Colonic mucosa (tissue), 4 donors: ENCODE results near the gene EDA. TPM values are rescaled to one million over a fixed set of nuclear protein-coding genes. Genes with fewer than 3 reads are reported as not detected.
"Not testable (repeated sequence)": the region's sequence is repeated elsewhere in the genome, so short reads cannot be mapped to it uniquely, and the experiment has no call there.

Experiments used
- DNase-seq: peaks from one replicate; pipeline ENCODE4 v3.0.0-alpha.2; 2020
- H3K27ac ChIP-seq: fragments of 200-600 bp; one replicate; pipeline ENCODE4 v1.8.0; 2021
- H3K27me3 ChIP-seq: fragments of 200-600 bp; one replicate; pipeline ENCODE4 v1.8.0; 2021
- H3K36me3 ChIP-seq: fragments of 200-600 bp; one replicate; pipeline ENCODE4 v1.8.0; 2021
- H3K4me1 ChIP-seq: fragments of 200-600 bp; one replicate; pipeline ENCODE4 v1.8.0; 2021; ENCODE audit warnings: mild to moderate bottlenecking
- H3K4me3 ChIP-seq: fragments of 200-600 bp; one replicate; pipeline ENCODE4 v1.8.0; 2021
- H3K9ac ChIP-seq, 2 donors: one replicate each; pipeline ENCODE4 v1.7.0; 2013; ENCODE audit warnings: control low read depth in 2 of 2, low read depth in 2 of 2, low read length in 2 of 2
- H3K9me3 ChIP-seq: fragments of 200-600 bp; one replicate; pipeline ENCODE4 v1.8.0; 2021
- CTCF ChIP-seq: fragments of 200-600 bp; IDR thresholded peaks from one replicate; pipeline ENCODE4 v1.8.0; 2022; ENCODE audit warnings: antibody characterized with exemption, mild to moderate bottlenecking
- intact Hi-C: fragments of 100-400 bp; cut with DNase I; formaldehyde crosslinking; loops from one replicate; pipeline ENCODE4 v1.14.1; 2022
- total RNA-seq, 2 donors: library from RNA; stranded (reverse); fragmentation: NEBNext Ultra II Directional in 1 of 2; extraction: Animal tissue kit (Norgen Biotek cat#: 25700) in 1 of 2; gene quantifications; one replicate each; pipeline ENCODE4 v1.2.1, GENCODE V29; 2021
- donor health status: healthy.
- donor health status: DM: no; HTN: no; CAD: no.
- donor health status: DM: no; HTN: no; CAD: no.

The EDA gene
- total RNA-seq, 2 donors from 2014 or later: 1.6 to 1.9 TPM

GRCh38 chrX:69991685-69992084 lies 375.8 kb downstream of the EDA start:
- Histone ChIP-seq H3K4me3 (no peak overlapping the region), H3K27me3 (no peaks in the 10 kb centered on the region), H3K9me3 (no peaks in the 10 kb centered on the region), H3K9ac (no peak overlapping the region), H3K27ac (no peak overlapping the region), H3K36me3 (no peaks in the 10 kb centered on the region), H3K4me1 (no peaks in the 10 kb centered on the region)
- intact Hi-C loops: no loop called here
- DNase-seq: no peak
- TF ChIP-seq CTCF: no peak

- Histone ChIP-seq H3K27me3 (no peaks in the 10 kb centered on the region), H3K4me3 (no peak overlapping the region), H3K9ac (no peak overlapping the region), H3K9me3 (no peaks in the 10 kb centered on the region), H3K36me3 (no peaks in the 10 kb centered on the region), H3K27ac (no peak overlapping the region), H3K4me1 (no peaks in the 10 kb centered on the region)
- DNase-seq: no peak
- intact Hi-C loops: no loop called here
- TF ChIP-seq CTCF: no peak
These were observed 377.6 kb downstream of the EDA start for GRCh38 chrX:69993494-69993893.

- Histone ChIP-seq H3K4me3 (no peak overlapping the region), H3K9ac (no peak overlapping the region), H3K9me3 (no peaks in the 10 kb centered on the region), H3K27me3 (no peaks in the 10 kb centered on the region), H3K4me1 (no peaks in the 10 kb centered on the region), H3K27ac (no peak overlapping the region), H3K36me3 (no peaks in the 10 kb centered on the region)
- no peak for DNase-seq
- TF ChIP-seq CTCF: no peak
- intact Hi-C loops: no loop called here
These were observed 379.6 kb downstream of the EDA start for GRCh38 chrX:69995362-69996112.

- intact Hi-C loops: no loop called here
- Histone ChIP-seq H3K4me3 (no peak overlapping the region), H3K4me1 (no peaks in the 10 kb centered on the region), H3K27me3 (no peaks in the 10 kb centered on the region), H3K9me3 (no peaks in the 10 kb centered on the region), H3K27ac (no peak overlapping the region), H3K36me3 (no peaks in the 10 kb centered on the region), H3K9ac (no peak overlapping the region)
- no peak for TF ChIP-seq CTCF
- DNase-seq: no peak
These were observed 380.2 kb downstream of the EDA start for GRCh38 chrX:69996113-69996468.

GRCh38 chrX:69998299-69998698 lies 382.4 kb downstream of the EDA start:
- H3K27ac ChIP-seq, intact Hi-C loops, H3K36me3 ChIP-seq, H3K9ac ChIP-seq, H3K4me1 ChIP-seq, H3K9me3 ChIP-seq, H3K4me3 ChIP-seq, DNase-seq, H3K27me3 ChIP-seq: not testable (repeated sequence)

GRCh38 chrX:70001269-70001668 lies 385.4 kb downstream of the EDA start:
- no peak overlapping the region for H3K9ac ChIP-seq
- no peak for TF ChIP-seq CTCF
- H3K4me3 ChIP-seq: no peak overlapping the region
- no peak overlapping the region for H3K27ac ChIP-seq
- DNase-seq: no peak
- no peaks in the 10 kb centered on the region for H3K4me1 ChIP-seq
- no peaks in the 10 kb centered on the region for H3K9me3 ChIP-seq
- no peaks in the 10 kb centered on the region for H3K27me3 ChIP-seq
- intact Hi-C loops: no loop called here
- no peaks in the 10 kb centered on the region for H3K36me3 ChIP-seq
